GM10248 (cell line): ENCODE data around the gene CCR8.
"Not testable (repeated sequence)": the region's sequence is repeated elsewhere in the genome, so short reads cannot be mapped to it uniquely, and the experiment has no call there.

Experiments used
- CTCF ChIA-PET: fragments of 300-600 bp; sonication (Branson Sonifier 250); formaldehyde crosslinking; extraction: SDS; loops from one replicate; lab custom pipeline; 2021; ENCODE audit warnings: antibody characterized with exemption; lab: Yijun Ruan, JAX
- POLR2A ChIA-PET: fragments of 350-650 bp; sonication (Branson Sonifier 250); formaldehyde crosslinking; extraction: SDS; loops from one replicate; lab custom pipeline; 2020; ENCODE audit warnings: antibody characterized with exemption; lab: Yijun Ruan, JAX
- DNase-seq: peaks from one replicate; pipeline ENCODE4 v3.0.0; 2012; ENCODE audit errors: extremely low spot score
- CTCF ChIP-seq: IDR thresholded peaks from 2 replicates; pipeline ENCODE4 v1.5.1; 2012; ENCODE audit warnings: mild to moderate bottlenecking, low read depth; ENCODE audit errors: extremely low read depth, missing control alignments, control extremely low read depth

CCR8 gene

DNA sequence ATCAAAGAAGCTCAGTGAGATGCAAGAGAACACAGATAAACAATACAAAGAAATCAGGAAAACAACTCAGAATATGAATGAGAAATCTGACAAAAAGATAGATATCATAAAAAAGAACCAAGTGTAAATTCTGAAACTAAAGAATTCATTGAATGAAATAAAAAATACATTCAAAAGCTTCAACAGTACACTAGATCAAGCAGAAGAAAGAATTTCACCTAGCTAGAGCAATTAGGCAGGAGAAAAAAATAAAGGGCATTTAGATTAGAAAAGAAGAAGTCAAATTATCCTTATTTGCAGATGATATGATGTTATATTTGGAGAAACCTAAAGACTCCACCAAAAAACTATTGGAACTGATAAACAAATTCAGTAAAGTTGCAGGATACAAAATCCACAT is 30.2 kb upstream of the CCR8 start:
- TF ChIP-seq CTCF = no peak
- CTCF ChIA-PET = interaction anchor here (2.2 kb wide), 2 partner anchors 10 to 11 kb away, joined by 6 to 9 read pairs; no protein-coding TSS in a partner anchor
- POLR2A ChIA-PET = no interaction called here
- no peak for DNase-seq

DNA sequence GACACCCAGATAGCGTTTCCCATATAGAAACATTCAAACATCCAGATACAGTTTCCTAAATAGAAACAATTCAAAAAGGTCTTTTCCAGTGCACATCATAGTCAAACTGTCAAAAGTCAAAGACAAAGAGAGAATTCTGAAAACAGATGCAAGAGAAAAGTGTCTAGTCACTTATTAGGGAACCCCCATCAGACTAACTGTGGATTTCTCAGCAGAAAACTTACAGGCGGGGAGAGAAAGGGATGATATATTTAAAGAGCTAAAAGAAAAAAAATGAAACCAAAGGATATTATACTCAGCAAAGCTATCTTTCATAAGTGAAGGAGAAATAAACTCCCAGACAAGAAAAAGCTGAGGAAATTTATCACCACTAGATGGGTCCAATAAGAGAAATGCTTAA is 27.3 kb upstream of the CCR8 start:
- TF ChIP-seq CTCF = no peak
- POLR2A ChIA-PET = no interaction called here
- CTCF ChIA-PET = interaction anchor here (1.0 to 4.1 kb wide), 6 partner anchors 11 to 112 kb away, joined by 3 to 24 read pairs (median 3); no protein-coding TSS in a partner anchor
- DNase-seq = no peak

DNA sequence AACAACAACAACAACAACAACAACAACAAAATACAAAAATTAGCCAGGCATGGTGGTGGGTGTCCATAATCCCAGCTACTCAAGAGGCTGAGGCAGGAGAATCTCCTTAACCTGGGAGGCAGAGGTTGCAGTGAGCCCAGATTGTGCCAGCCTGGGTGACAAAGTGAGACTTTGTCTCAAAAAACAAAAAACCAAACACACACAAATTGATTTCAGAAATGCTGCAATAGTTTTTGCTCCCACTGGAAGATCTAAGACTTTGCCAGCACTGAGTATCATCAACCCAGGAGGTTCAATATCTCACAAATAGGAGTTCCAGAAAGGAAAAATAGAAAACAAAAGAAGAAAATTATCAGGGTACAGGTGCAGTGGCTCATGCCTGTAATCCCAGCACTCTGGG is 16.2 kb upstream of the CCR8 start:
- no peak for DNase-seq
- TF ChIP-seq CTCF = no peak
- ChIA-PET CTCF (no interaction called here), POLR2A (no interaction called here)

DNA sequence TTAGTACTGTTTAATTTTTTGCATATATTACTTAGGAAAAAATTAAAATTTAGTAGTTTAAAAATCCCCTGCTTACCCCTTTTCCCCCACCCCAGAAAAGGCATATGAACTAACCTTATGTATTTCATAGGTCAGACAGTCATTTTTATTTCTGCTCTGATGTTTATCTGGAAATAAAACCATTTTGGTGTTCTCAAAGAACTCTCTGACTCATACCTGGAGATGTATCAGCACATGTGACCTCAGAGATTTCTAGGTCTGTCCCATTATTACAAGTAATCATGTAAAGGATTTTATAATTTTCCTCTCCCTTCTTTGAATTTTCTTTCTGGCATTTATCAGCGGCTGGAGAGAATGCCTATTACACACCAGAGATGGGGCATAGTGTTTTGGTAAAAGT is 14.1 kb upstream of the CCR8 start:
- POLR2A ChIA-PET = no interaction called here
- DNase-seq = no peak
- TF ChIP-seq CTCF = no peak
- CTCF ChIA-PET = interaction anchor here (1.1 kb wide), 1 partner anchor 24 kb away, joined by 5 read pairs; no protein-coding TSS in a partner anchor

DNA sequence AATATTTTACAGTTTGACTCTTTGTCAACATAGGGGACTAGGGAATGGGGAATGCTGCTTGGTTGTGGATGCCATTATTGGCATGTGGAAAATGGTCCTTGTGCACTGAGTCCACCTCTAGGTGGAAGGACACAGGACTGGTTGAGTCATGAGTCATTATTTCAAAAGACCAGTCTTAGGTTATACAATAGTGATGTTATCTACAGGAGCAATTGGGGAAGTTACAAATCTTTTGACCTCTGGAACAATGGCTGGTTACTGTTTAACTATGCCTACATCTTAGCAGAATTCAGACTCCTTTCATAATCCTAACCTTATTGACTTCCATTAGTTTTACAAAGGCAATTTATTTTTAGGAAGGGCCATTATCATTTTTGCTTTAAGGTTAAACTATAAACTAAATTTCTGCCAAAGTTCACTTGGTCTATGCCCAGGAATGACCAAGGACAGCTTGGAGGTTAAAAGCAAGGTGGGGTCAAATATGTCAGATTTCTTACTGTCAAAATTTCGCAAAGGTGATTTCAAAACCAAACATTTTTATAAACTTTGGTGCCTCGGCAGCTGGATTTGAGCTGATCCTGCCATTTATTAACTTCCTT is 11.8 kb upstream of the CCR8 start:
- CTCF ChIA-PET = interaction anchor here (1.5 kb wide), 1 partner anchor 29 kb away, joined by 7 read pairs; no protein-coding TSS in a partner anchor
- POLR2A ChIA-PET = no interaction called here
- no peak for DNase-seq
- no peak for TF ChIP-seq CTCF

DNA sequence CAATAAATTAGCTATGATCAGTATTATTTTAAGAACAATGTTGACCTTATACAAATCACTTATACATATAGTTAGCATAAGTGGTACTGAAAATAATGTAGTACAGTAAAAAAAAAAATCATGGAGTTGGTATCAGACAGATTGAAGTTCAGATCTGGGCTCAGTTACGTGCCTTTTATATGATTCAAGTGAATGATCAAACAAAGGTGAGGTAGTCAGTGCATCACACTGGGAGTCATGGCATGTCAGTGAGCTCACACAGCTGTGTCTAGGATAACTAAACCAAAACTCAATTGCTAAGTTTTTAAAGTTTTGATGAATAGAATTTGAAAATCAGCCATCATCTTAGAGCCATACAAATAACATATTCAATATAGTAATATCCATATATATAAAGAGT is 11.2 kb upstream of the CCR8 start:
- no peak for TF ChIP-seq CTCF
- POLR2A ChIA-PET = no interaction called here
- CTCF ChIA-PET = interaction anchor here (1.0 to 1.5 kb wide), 3 partner anchors 16 to 30 kb away, joined by 3 to 8 read pairs (median 7); no protein-coding TSS in a partner anchor
- DNase-seq = no peak

DNA sequence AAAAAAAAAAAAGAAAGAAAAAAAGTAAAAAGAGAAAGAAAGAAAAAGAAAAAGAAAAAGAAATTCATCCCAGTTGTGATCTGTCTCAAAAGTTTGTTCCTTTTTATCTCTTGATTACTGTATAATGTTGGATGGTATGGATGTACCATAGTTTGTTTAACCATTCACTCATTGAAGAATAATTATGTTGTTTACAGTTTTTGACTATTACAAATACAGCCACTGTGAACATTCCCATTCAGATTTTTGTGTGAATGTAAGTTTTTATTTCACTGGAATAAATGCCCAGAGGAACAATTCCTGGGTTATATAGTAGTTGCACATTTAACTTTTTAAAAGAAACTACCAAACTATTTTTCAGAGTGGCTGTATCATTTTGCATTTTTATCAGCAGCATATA is 10.3 kb upstream of the CCR8 start:
- DNase-seq = no peak
- CTCF ChIA-PET = interaction anchor here (1.0 to 1.5 kb wide), 3 partner anchors 17 to 31 kb away, joined by 3 to 8 read pairs (median 7); no protein-coding TSS in a partner anchor
- POLR2A ChIA-PET = no interaction called here
- no peak for TF ChIP-seq CTCF

DNA sequence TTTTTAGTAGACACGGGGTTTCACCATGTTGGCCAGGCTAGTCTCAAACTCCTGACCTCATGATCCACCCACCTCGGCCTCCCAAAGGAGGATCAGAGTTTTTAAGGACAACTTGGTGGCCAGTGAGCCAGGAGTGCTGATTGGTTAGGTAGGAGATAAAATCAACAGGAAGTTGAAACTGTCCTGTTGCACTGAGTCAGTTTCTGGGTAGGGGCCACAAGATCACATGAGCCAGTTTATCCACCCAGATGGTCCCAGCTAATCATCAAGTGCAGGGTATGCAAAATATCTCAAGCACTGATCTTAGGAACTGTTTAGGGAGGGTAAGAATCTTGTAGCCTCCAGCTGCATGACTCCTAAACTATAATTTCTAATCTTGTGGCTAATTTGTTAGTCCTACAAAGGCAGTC is 7.9 kb upstream of the CCR8 start:
- CTCF ChIA-PET = interaction anchor here (1.1 kb wide), 1 partner anchor 29 kb away, joined by 3 read pairs; no protein-coding TSS in a partner anchor
- POLR2A ChIA-PET, DNase-seq: not testable (repeated sequence)

- DNase-seq, POLR2A ChIA-PET: not testable (repeated sequence)
- CTCF ChIA-PET = interaction anchor here (1.1 kb wide), 1 partner anchor 30 kb away, joined by 3 read pairs; no protein-coding TSS in a partner anchor
Observed at GRCh38 chr3:39322209-39322715, 7.2 kb upstream of the CCR8 start.
